Stimulated activated CD4-positive, alpha-beta T cell treated with anti-CD3 and anti-CD28 coated beads, Interleukin-15, amount 100 ng/mL, for 48 hours (primary cell): ENCODE results near the gene INAFM1.

Experiments
- DNase-seq, 2 donors: peaks; one replicate each; pipeline ENCODE4 v3.0.0-alpha.2; 2020; ENCODE audit warnings: low read depth in 2 of 2

Gene INAFM1

GRCh38 chr19:47310323-47310722 lies 35.6 kb downstream of the INAFM1 start:
- no peak for DNase-seq

- no peak for DNase-seq
Observed at GRCh38 chr19:47310819-47311218, 36.1 kb downstream of the INAFM1 start.

- no peak for DNase-seq
Observed at GRCh38 chr19:47312366-47313006, 37.8 kb downstream of the INAFM1 start.

- DNase-seq: no peak
Observed at GRCh38 chr19:47313754-47314295, 39.1 kb downstream of the INAFM1 start.

GRCh38 chr19:47315125-47315821 lies 40.6 kb downstream of the INAFM1 start:
- peak; percentile 14 to 29 for DNase-seq

- DNase-seq: no peak
Observed at GRCh38 chr19:47316513-47316912, 41.8 kb downstream of the INAFM1 start.

GRCh38 chr19:47319923-47320871 lies 45.5 kb downstream of the INAFM1 start:
- DNase-seq: no peak

GRCh38 chr19:47321630-47322029 lies 46.9 kb downstream of the INAFM1 start:
- no peak for DNase-seq

- DNase-seq: no peak
Observed at GRCh38 chr19:47322058-47322457, 47.4 kb downstream of the INAFM1 start.

- DNase-seq: no peak
Observed at GRCh38 chr19:47323409-47323808, 48.7 kb downstream of the INAFM1 start.

GRCh38 chr19:47323872-47324271 lies 49.2 kb downstream of the INAFM1 start:
- no peak for DNase-seq

- no peak for DNase-seq
Observed at GRCh38 chr19:47324502-47324901, 49.8 kb downstream of the INAFM1 start.
